ENCODE data around the gene TRAPPC6A. TPM values are rescaled to one million over a fixed set of nuclear protein-coding genes. Genes with fewer than 3 reads are reported as not detected.

The TRAPPC6A gene
- total and polyA plus RNA-seq, 5 donors: 15.2 to 26.5 (median 19.2) TPM

- Histone ChIP-seq H3K4me1 (ENCODE audit: control insufficient read depth, insufficient read depth, low read length) (peaks cover 3% of the 10 kb centered on the region), H3K27me3 (ENCODE audit: control insufficient read depth, insufficient read depth) (no peaks in the 10 kb centered on the region), H3K27ac (ENCODE audit: low read length) (no peak overlapping the region), H3K4me3 (ENCODE audit: low read length) (no peak overlapping the region), H3K9me3 (ENCODE audit: control insufficient read depth, low read length) (no peaks in the 10 kb centered on the region)
- ATAC-seq (peak in 1 of 2 donors; percentile 37), DNase-seq (peak in 2 of 3 donors; percentile 43 to 44)
- 79% methylated on average over 17 of the region's 18 CpGs for WGBS
- intact Hi-C loops (cut with DNase I): no loop called here
These were observed 5.3 kb downstream of the TRAPPC6A start for GRCh38 chr19:45172611-45173208.

GRCh38 chr19:45172173-45172572, 5.9 kb downstream of the TRAPPC6A start:
- intact Hi-C loops (cut with DNase I): no loop called here
- no peaks in the 10 kb centered on the region for H3K9me3 ChIP-seq (ENCODE audit: control insufficient read depth, low read length)
- no peaks in the 10 kb centered on the region for H3K27me3 ChIP-seq (ENCODE audit: control insufficient read depth, insufficient read depth)
- ATAC-seq (peak; percentile 54 to 68), DNase-seq (peak in 2 of 3 donors; percentile 20 to 56)
- peaks cover 3% of the 10 kb centered on the region for H3K4me1 ChIP-seq (ENCODE audit: control insufficient read depth, insufficient read depth, low read length)
- H3K4me3 ChIP-seq (ENCODE audit: low read length): no peak overlapping the region
- WGBS: 66% methylated on average over 4 of the region's 4 CpGs
- no peak overlapping the region for H3K27ac ChIP-seq (ENCODE audit: low read length)

- peaks cover 6% of the 10 kb centered on the region for H3K4me1 ChIP-seq (ENCODE audit: control insufficient read depth, insufficient read depth, low read length)
- WGBS: 44% methylated on average over 7 of the region's 7 CpGs
- ATAC-seq (peak; percentile 58 to 85), DNase-seq (peak in 2 of 3 donors; percentile 59 to 60)
- no peak overlapping the region for H3K27ac ChIP-seq (ENCODE audit: low read length)
- no peak overlapping the region for H3K4me3 ChIP-seq (ENCODE audit: low read length)
- no peaks in the 10 kb centered on the region for H3K9me3 ChIP-seq (ENCODE audit: control insufficient read depth, low read length)
- intact Hi-C loops (cut with DNase I): no loop called here
- H3K27me3 ChIP-seq (ENCODE audit: control insufficient read depth, insufficient read depth): no peaks in the 10 kb centered on the region
These were observed 6.8 kb downstream of the TRAPPC6A start for GRCh38 chr19:45171211-45171623.

- peaks cover 6% of the 10 kb centered on the region for H3K4me1 ChIP-seq (ENCODE audit: control insufficient read depth, insufficient read depth, low read length)
- intact Hi-C loops (cut with DNase I): no loop called here
- no peak overlapping the region for H3K4me3 ChIP-seq (ENCODE audit: low read length)
- H3K27me3 ChIP-seq (ENCODE audit: control insufficient read depth, insufficient read depth): no peaks in the 10 kb centered on the region
- DNase-seq (peak in 2 of 3 donors; percentile 14 to 23), ATAC-seq (peak in 1 of 2 donors; percentile 22)
- H3K27ac ChIP-seq (ENCODE audit: low read length): no peak overlapping the region
- H3K9me3 ChIP-seq (ENCODE audit: control insufficient read depth, low read length): no peaks in the 10 kb centered on the region
- WGBS: 83% methylated on average over 21 of the region's 21 CpGs
These were observed 7.6 kb downstream of the TRAPPC6A start for GRCh38 chr19:45170146-45171106.

GRCh38 chr19:45169602-45170001, 8.4 kb downstream of the TRAPPC6A start:
- DNase-seq (peak in 2 of 3 donors; percentile 3 to 17), ATAC-seq (no peak)
- H3K4me1 ChIP-seq (ENCODE audit: control insufficient read depth, insufficient read depth, low read length): peaks cover 6% of the 10 kb centered on the region
- 91% methylated on average over 10 of the region's 10 CpGs for WGBS
- no peak overlapping the region for H3K27ac ChIP-seq (ENCODE audit: low read length)
- H3K4me3 ChIP-seq (ENCODE audit: low read length): no peak overlapping the region
- intact Hi-C loops (cut with DNase I): no loop called here
- H3K9me3 ChIP-seq (ENCODE audit: control insufficient read depth, low read length): no peaks in the 10 kb centered on the region
- H3K27me3 ChIP-seq (ENCODE audit: control insufficient read depth, insufficient read depth): no peaks in the 10 kb centered on the region

- Histone ChIP-seq H3K4me3 (ENCODE audit: low read length) (no peak overlapping the region), H3K4me1 (ENCODE audit: control insufficient read depth, insufficient read depth, low read length) (peaks cover 6% of the 10 kb centered on the region), H3K27ac (ENCODE audit: low read length) (no peak overlapping the region), H3K27me3 (ENCODE audit: control insufficient read depth, insufficient read depth) (no peaks in the 10 kb centered on the region), H3K9me3 (ENCODE audit: control insufficient read depth, low read length) (no peaks in the 10 kb centered on the region)
- WGBS: 77% methylated on average over 16 of the region's 16 CpGs
- ATAC-seq (no peak), DNase-seq (peak in 2 of 3 donors; percentile 7 to 61)
- intact Hi-C loops (cut with DNase I): no loop called here
These were observed 9.2 kb downstream of the TRAPPC6A start for GRCh38 chr19:45168767-45169351.

GRCh38 chr19:45166723-45167252, 11.2 kb downstream of the TRAPPC6A start:
- DNase-seq (peak in 2 of 3 donors; percentile 53 to 60), ATAC-seq (peak in 1 of 2 donors; percentile 39)
- no peak overlapping the region for H3K27ac ChIP-seq (ENCODE audit: low read length)
- no peak overlapping the region for H3K4me3 ChIP-seq (ENCODE audit: low read length)
- H3K9me3 ChIP-seq (ENCODE audit: control insufficient read depth, low read length): no peaks in the 10 kb centered on the region
- intact Hi-C loops (cut with DNase I): no loop called here
- H3K27me3 ChIP-seq (ENCODE audit: control insufficient read depth, insufficient read depth): no peaks in the 10 kb centered on the region
- peaks cover 6% of the 10 kb centered on the region for H3K4me1 ChIP-seq (ENCODE audit: control insufficient read depth, insufficient read depth, low read length)
- WGBS: 40% methylated on average over 14 of the region's 14 CpGs

GRCh38 chr19:45164577-45165335, 13.3 kb downstream of the TRAPPC6A start:
- Histone ChIP-seq H3K27me3 (ENCODE audit: control insufficient read depth, insufficient read depth) (no peaks in the 10 kb centered on the region), H3K4me3 (ENCODE audit: low read length) (no peak overlapping the region), H3K4me1 (ENCODE audit: control insufficient read depth, insufficient read depth, low read length) (peaks cover 3% of the 10 kb centered on the region), H3K9me3 (ENCODE audit: control insufficient read depth, low read length) (no peaks in the 10 kb centered on the region), H3K27ac (ENCODE audit: low read length) (no peak overlapping the region)
- ATAC-seq (peak; percentile 63 to 75), DNase-seq (peak; percentile 70 to 85 (median 79))
- intact Hi-C loops (cut with DNase I): no loop called here
- 34% methylated on average over 27 of the region's 27 CpGs for WGBS

- Histone ChIP-seq H3K4me3 (ENCODE audit: low read length) (no peak overlapping the region), H3K27ac (ENCODE audit: low read length) (no peak overlapping the region), H3K9me3 (ENCODE audit: control insufficient read depth, low read length) (no peaks in the 10 kb centered on the region), H3K27me3 (ENCODE audit: control insufficient read depth, insufficient read depth) (no peaks in the 10 kb centered on the region), H3K4me1 (ENCODE audit: control insufficient read depth, insufficient read depth, low read length) (peaks cover 3% of the 10 kb centered on the region)
- DNase-seq: no peak
- WGBS: 74% methylated on average over 15 of the region's 15 CpGs
- ATAC-seq: no peak
- intact Hi-C loops (cut with DNase I): no loop called here
These were observed 14.1 kb downstream of the TRAPPC6A start for GRCh38 chr19:45163751-45164460.

GRCh38 chr19:45163156-45163555, 14.9 kb downstream of the TRAPPC6A start:
- ATAC-seq (no peak), DNase-seq (no peak)
- H3K9me3 ChIP-seq (ENCODE audit: control insufficient read depth, low read length): no peaks in the 10 kb centered on the region
- 86% methylated on average over 17 of the region's 17 CpGs for WGBS
- H3K4me3 ChIP-seq (ENCODE audit: low read length): no peak overlapping the region
- intact Hi-C loops (cut with DNase I): no loop called here
- no peaks in the 10 kb centered on the region for H3K27me3 ChIP-seq (ENCODE audit: control insufficient read depth, insufficient read depth)
- peaks cover 3% of the 10 kb centered on the region for H3K4me1 ChIP-seq (ENCODE audit: control insufficient read depth, insufficient read depth, low read length)
- no peak overlapping the region for H3K27ac ChIP-seq (ENCODE audit: low read length)
